Loucy (cell line): ENCODE measurements around the gene PCED1B.

Experiments used
- EZH2phosphoT487 ChIP-seq: fragments of 200-600 bp; IDR thresholded peaks from 2 replicates; pipeline ENCODE4 v1.6.1; 2018; ENCODE audit warnings: antibody characterized with exemption, mild to moderate bottlenecking, moderate library complexity, borderline replicate concordance
- TF ChIP-seq, protein P1 (sequence below): fragments of 200-600 bp; sonication (generic); conservative IDR thresholded peaks from 2 replicates; pipeline ENCODE4 v1.5.1; 2014; ENCODE audit warnings: mild to moderate bottlenecking, antibody characterized with exemption, low read length

DNA sequence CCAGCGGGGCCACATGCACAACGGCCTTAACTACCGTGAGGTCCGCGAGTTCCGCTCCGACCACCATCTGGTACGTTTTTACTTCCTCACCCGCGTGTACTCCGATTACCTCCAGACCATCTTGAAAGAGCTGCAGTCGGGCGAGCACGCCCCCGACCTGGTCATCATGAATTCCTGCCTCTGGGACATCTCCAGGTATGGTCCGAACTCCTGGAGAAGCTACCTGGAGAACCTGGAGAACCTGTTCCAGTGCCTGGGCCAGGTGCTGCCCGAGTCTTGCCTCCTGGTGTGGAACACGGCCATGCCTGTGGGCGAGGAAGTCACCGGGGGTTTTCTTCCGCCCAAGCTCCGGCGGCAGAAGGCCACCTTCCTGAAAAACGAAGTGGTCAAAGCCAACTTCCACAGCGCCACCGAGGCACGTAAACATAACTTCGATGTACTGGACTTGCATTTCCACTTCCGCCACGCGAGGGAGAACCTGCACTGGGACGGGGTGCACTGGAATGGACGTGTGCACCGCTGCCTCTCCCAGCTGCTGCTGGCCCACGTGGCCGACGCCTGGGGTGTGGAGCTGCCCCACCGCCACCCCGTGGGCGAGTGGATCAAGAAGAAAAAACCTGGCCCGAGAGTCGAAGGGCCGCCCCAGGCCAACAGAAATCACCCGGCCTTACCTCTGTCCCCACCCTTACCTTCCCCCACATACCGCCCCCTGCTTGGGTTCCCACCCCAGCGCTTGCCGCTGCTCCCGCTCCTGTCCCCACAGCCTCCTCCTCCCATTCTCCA, 156.0 kb downstream of the PCED1B start:
- TF ChIP-seq, protein P1, sequence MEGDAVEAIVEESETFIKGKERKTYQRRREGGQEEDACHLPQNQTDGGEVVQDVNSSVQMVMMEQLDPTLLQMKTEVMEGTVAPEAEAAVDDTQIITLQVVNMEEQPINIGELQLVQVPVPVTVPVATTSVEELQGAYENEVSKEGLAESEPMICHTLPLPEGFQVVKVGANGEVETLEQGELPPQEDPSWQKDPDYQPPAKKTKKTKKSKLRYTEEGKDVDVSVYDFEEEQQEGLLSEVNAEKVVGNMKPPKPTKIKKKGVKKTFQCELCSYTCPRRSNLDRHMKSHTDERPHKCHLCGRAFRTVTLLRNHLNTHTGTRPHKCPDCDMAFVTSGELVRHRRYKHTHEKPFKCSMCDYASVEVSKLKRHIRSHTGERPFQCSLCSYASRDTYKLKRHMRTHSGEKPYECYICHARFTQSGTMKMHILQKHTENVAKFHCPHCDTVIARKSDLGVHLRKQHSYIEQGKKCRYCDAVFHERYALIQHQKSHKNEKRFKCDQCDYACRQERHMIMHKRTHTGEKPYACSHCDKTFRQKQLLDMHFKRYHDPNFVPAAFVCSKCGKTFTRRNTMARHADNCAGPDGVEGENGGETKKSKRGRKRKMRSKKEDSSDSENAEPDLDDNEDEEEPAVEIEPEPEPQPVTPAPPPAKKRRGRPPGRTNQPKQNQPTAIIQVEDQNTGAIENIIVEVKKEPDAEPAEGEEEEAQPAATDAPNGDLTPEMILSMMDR: no peak
- TF ChIP-seq EZH2phosphoT487: no peak
